Amniotic epithelial cell (primary cell): ENCODE measurements around the gene PIK3C2B.

Experiments used
- DNase-seq: peaks from one replicate; pipeline ENCODE4 v3.0.0-alpha.2; 2010; ENCODE audit warnings: low read depth

The PIK3C2B gene

GRCh38 chr1:204506201-204506968 is 11.8 kb upstream of the PIK3C2B start:
- peak; percentile 93 for DNase-seq

- DNase-seq, result no peak
Observed at GRCh38 chr1:204505674-204506200, 11.1 kb upstream of the PIK3C2B start.

DNA sequence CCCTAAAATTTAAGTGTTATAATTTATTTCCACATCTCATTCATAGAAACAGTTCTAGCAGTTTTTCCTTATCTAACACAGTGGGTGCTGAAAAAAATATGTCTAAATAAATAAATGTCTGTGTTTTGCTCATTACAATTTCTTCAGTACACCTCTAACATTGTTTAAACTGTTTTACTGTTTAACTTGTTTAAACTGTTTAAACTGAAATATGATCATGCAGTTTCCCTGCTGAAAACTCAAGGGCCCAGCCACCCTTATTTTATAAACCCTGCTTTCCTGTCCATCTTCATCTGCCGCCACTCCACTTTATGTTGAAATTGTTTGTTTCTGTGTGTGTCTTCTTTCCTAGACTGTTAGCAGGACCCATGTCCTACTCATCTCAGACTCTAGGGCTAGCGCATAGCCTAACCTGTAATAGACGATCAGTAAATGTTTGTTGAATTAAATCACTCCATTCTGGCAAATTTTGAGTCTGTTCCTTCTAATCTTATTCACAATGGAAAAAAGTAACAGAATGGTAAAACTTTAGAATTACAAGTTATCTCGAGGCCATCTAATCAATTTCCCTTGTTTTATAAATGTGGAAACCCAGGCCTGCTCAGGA is 9.4 kb upstream of the PIK3C2B start:
- no peak for DNase-seq

DNA sequence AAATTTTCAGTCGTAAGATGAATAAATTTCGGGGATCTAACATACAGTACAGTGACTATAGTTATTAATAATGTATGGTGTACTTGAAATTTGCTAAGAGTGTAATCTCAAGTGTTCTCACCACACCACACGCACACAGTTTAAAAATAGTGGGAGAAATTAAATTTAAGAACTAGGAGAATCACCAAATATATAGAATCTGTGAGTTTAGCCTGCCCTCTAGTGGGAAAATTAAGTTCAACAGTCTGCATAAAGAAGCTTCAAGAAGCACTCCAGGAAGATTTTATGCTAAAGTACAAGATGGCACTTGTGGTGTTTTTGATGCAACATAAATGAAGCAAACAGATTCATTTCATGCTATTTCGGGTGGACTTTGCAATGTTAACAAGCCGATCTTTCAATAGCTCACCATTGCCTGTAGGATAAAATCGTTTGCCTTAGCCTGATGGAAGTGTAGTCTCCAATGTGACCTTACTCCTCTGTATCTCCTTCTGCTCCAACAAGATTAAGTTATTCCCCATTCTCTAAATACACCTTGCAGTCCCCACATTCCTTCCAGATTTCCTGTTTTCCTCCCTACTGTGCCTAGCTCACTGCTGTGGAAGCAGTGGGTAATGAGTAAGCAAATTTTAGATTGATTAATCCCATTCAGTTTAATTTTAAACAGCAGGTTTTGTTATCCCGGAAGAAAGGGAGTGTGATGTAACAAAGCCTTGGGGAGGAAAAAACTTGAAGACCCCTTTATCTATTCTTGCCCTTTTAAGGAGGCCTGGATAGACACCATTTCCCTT is 8.7 kb upstream of the PIK3C2B start:
- peak; percentile 70 for DNase-seq

GRCh38 chr1:204502241-204502640 is 7.6 kb upstream of the PIK3C2B start:
- DNase-seq, result no peak

GRCh38 chr1:204499511-204500468 is 5.2 kb upstream of the PIK3C2B start:
- no peak for DNase-seq

DNA sequence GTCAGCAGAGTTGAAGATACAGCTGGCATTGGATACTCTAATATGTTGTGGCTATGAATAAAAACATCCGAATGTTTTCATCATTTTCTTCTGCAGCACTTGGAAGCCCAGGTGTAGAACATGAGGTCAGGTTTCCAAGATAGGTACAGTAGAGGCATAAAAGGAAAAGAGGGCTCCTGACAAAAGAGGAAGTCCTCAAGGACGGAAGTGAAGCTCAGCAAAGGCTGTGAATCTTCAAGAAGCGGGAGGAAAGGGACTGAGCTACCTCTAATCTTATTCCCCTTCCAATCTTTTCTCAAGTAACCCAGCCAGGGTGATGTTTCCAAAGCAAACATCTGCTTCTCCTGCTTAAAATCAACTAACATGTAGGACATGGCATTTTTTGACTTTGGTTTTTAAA is 4.4 kb upstream of the PIK3C2B start:
- no peak for DNase-seq

DNA sequence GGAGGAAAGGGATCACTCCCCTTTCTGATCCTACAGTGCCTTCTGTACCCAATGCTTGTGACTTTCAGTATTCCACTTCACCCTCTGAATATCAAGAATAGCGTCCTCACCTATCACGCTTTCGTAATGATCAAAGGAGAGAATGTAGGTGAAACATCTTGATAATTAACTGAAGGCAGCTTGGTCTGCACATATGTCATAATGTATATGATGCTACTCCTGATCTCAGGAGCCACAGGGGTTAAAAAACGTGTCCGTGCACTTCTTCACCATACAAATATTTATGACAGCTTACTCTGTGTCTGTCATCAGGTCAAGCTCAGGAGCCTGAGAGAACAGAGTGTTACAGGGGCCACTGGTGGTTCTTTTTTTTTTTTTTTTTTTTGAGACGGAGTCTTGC is 1.2 kb upstream of the PIK3C2B start:
- DNase-seq, result no peak

DNA sequence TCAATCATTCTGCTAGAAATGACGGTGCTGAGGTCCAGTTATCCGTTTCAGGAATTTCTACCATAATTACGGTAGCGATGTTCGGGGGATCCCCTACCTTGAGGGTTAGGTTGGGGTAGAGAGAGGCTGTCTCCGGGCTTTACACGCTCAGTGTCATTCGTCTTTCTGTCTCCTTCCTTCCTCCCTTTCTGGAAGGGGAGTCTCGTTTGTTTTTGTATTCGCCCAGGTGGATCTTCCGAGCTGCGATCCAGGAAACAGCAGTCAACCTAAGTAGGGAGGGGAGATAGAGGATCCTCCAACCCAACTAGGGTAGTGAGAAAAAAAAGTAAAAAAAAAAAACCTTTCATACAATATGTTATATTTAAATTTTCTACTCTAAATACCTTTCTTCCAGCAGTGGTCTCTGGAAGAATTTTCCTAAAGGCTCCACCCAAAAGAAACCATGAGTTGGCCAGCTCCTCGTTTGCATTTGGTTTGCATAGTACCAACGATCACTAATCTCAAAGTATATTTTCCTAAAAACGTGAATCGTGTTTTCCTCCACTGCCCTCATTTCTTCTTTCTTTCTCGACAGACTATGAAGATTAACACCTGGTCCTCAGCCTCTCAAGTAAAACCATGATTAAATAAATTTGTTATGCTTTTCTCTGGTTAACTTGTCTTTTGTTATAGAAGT is 611 bp upstream of the PIK3C2B start:
- DNase-seq, result no peak

DNA sequence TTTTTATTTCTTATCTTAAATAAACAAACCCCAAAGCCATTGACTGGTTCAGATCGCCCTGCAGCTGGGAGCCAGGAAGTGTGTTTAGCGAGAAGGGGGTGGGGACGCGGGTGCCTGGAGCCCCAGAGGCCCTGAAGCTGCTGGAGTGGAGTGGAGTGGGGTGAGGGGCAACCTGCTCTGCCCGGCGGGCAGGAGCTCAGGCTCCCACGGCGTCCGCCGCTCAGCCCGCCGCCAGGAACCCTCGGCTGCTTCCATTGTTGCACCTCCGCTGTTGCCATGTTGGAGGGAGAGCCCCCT is 673 bp downstream of the PIK3C2B start:
- peak; percentile 67 for DNase-seq

DNA sequence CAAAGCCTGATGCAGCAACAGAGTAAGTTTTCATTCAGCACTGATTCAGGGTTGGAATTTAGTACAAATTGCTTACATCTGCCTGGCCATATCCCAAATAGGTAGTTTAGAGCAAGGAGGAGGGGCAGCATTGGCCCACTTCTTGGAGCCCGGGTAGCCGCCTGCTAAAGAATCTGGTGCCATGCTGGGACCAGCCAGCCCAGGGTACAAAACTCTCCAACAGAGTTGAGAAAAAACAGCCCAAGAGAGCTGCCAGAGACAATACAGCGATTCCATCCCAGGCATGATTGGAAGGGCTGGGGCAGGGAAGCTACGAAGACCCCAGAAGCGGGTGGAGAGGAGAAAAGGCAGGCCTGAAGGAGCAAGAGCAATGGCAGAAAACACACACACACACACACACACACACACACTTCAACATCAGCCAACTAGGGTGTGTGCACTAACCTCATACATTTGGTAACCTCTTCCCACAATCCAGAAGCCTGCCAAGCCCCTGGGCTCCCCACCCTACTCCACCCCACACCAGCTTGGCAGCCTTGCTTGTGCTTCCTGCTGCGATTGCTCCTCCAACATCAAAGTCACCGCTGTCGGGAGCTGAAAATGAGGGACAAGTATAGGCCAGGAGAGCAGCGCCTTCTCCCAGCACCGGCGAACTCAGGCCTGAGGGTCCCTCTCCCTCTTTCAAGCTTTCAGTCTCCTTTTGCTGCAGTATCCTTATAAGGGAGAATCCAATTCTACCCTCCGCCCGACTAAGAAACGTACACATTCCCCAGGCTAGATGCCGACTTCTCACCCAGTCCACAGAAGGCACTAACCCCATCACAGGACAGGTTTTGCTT is 1.2 kb downstream of the PIK3C2B start:
- DNase-seq, result peak; percentile 67

DNA sequence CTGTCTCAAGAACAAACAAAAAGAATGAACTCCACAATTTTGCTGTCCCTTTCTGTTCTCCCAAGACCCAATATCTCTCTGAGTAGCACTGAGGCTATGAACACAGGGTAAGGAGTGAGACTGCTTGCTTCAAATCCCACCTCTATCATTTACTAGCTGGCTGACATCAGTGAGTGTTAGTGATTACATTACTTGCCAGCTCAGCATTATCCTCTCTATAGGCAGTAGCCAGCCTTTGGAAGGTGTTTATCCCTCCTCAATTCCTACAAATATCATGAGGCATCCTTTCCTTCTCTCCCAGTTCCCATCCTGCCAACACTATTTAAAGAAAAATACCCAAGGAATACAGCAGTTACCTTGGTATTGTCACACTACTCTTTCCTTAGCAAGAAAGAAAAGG is 3.0 kb downstream of the PIK3C2B start:
- DNase-seq, result no peak

DNA sequence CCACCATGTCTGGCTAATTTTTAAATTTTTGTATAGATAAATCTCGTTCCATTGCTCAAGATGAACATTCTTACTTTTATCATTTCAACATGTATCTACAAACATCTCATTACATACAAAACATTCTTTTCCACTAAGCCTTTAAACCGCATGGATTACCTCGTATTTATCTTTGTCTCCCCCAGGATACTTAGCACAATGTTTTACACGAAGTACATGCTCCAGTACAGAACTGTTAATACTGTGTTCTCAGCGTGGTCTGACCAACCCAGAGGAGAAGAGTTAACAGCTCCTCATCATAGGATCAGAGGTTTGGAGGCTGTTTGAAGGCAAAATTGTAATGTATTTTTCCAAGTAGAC is 7.4 kb downstream of the PIK3C2B start:
- peak; percentile 99 for DNase-seq

- peak; percentile 29 for DNase-seq
Observed at GRCh38 chr1:204486513-204487255, 7.9 kb downstream of the PIK3C2B start.

GRCh38 chr1:204483791-204484190 is 10.8 kb downstream of the PIK3C2B start:
- no peak for DNase-seq

GRCh38 chr1:204480515-204480914 is 14.1 kb downstream of the PIK3C2B start:
- DNase-seq, result no peak

GRCh38 chr1:204479387-204480136 is 15.0 kb downstream of the PIK3C2B start:
- no peak for DNase-seq

DNA sequence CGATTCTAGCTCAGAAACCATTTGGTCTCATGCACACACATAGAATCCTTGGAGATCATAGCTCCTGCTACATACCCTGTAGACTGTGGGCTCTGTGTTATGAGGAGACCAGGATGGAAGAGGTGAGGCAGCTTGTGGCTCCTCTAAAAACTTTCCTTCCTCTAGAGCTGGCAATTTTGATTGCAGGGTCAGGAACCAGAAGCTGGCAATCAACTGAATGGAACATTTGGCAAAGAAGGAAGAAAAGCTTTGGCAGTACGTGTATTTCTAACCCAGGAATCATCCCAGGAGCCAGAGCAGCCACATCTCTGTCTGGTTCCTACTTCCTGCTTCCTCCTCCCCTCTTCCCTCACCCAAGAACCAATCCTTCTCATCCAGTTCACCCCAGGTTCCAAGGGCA is 15.7 kb downstream of the PIK3C2B start:
- DNase-seq, result no peak
